Measurements from ENCODE around the gene NR2F6.

DNA sequence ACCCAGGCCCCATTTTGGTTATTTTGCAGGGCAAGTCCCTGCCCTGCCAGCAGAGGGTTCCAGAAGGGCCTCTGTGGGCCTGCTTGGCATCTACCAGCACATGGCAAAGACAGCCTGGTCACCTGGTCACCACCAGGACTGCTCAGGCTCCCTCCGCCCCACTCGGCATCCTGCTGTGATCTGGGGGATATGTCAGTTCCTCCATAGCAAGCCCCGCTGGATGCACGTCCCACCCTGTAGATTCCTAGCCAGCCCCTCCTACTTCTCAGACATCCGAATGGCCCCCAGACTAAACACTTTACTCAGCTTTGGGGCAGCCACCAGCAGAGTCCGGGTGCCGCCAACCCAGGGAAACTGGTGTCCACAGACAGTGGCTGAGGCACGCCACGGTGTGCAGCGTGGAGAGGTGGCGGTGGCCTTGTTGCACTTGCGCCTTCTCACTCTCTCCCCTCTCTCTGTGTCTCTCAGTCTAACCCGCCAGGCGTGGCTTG lies 62.4 kb downstream of the NR2F6 start:
- TF ChIP-seq, protein P1, sequence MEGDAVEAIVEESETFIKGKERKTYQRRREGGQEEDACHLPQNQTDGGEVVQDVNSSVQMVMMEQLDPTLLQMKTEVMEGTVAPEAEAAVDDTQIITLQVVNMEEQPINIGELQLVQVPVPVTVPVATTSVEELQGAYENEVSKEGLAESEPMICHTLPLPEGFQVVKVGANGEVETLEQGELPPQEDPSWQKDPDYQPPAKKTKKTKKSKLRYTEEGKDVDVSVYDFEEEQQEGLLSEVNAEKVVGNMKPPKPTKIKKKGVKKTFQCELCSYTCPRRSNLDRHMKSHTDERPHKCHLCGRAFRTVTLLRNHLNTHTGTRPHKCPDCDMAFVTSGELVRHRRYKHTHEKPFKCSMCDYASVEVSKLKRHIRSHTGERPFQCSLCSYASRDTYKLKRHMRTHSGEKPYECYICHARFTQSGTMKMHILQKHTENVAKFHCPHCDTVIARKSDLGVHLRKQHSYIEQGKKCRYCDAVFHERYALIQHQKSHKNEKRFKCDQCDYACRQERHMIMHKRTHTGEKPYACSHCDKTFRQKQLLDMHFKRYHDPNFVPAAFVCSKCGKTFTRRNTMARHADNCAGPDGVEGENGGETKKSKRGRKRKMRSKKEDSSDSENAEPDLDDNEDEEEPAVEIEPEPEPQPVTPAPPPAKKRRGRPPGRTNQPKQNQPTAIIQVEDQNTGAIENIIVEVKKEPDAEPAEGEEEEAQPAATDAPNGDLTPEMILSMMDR (IDR thresholded peaks at IDR 0.05; ENCODE audit: low read depth, low read length), result peak; percentile 14
- TF ChIP-seq POLR2A (IDR thresholded peaks at IDR 0.05; ENCODE audit: extremely low read depth, insufficient read length), result no peak
- TF ChIP-seq, protein P2, sequence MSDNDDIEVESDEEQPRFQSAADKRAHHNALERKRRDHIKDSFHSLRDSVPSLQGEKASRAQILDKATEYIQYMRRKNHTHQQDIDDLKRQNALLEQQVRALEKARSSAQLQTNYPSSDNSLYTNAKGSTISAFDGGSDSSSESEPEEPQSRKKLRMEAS (IDR thresholded peaks at IDR 0.05; ENCODE audit: low read depth, low read length), result peak; percentile 47
- peak; percentile 38; the same call in 1 of the 2 replicates for TF ChIP-seq MYC (IDR thresholded peaks at IDR 0.05; ENCODE audit: low read depth, low read length)

Measured in NB4 (cell line).